MCF 10A (cell line): ENCODE measurements around the gene BOD1. TPM values are rescaled to one million over a fixed set of nuclear protein-coding genes. Genes with fewer than 3 reads are reported as not detected.
"Not testable (repeated sequence)": the region's sequence is repeated elsewhere in the genome, so short reads cannot be mapped to it uniquely, and the experiment has no call there.

ENCODE experiments used
- BruUV-seq: library from RNA; stranded (reverse); fragments of 400-500 nt; replicated peaks from 2 replicates; lab custom pipeline; 2021; lab: Mats Ljungman, UMichigan
- CTCF ChIA-PET: fragments of 300-600 bp; sonication (Branson Sonifier 250); formaldehyde crosslinking; extraction: SDS; loops from one replicate; lab custom pipeline; 2021; ENCODE audit warnings: antibody characterized with exemption, inconsistent platforms; lab: Yijun Ruan, JAX
- POLR2A ChIA-PET: fragments of 300-600, 350-650 bp; sonication (Branson Sonifier 250); formaldehyde crosslinking; extraction: SDS; loops from one replicate; lab custom pipeline; 2020; ENCODE audit warnings: antibody characterized with exemption, inconsistent platforms; lab: Yijun Ruan, JAX
- DNase-seq: peaks from one replicate; pipeline ENCODE4 v3.0.0-alpha.2; 2018; ENCODE audit not compliant: unreplicated experiment
- H3K27ac Mint-ChIP-seq: one replicate; pipeline ENCODE4 v1.8.0; 2022; ENCODE audit warnings: mild to moderate bottlenecking, low read depth, mixed read lengths; ENCODE audit not compliant: unreplicated experiment
- H3K27me3 Mint-ChIP-seq: one replicate; pipeline ENCODE4 v1.8.0; 2022; ENCODE audit warnings: mixed read lengths; ENCODE audit not compliant: insufficient read depth, unreplicated experiment
- H3K36me3 Mint-ChIP-seq: one replicate; pipeline ENCODE4 v1.8.0; 2022; ENCODE audit warnings: mild to moderate bottlenecking, moderate library complexity, mixed read lengths; ENCODE audit not compliant: insufficient read depth, unreplicated experiment
- H3K4me1 Mint-ChIP-seq: one replicate; pipeline ENCODE4 v1.8.0; 2022; ENCODE audit warnings: mixed read lengths; ENCODE audit not compliant: insufficient read depth, unreplicated experiment
- H3K4me3 Mint-ChIP-seq: one replicate; pipeline ENCODE4 v1.8.0; 2022; ENCODE audit warnings: mild to moderate bottlenecking, moderate library complexity, mixed read lengths; ENCODE audit not compliant: unreplicated experiment
- H3K9me3 Mint-ChIP-seq: one replicate; pipeline ENCODE4 v1.8.0; 2022; ENCODE audit warnings: mixed read lengths; ENCODE audit not compliant: unreplicated experiment
- intact Hi-C: fragments of 100-400 bp; cut with micrococcal nuclease; formaldehyde crosslinking; loops from 2 replicates; pipeline ENCODE4 v1.14.1; 2022
- total RNA-seq: library from RNA; stranded (reverse); gene quantifications from 2 replicates; pipeline ENCODE4 v1.2.3, GENCODE V29; 2022
- TF ChIP-seq, protein P1 (sequence below): fragments of 200-600 bp; IDR thresholded peaks from one replicate; pipeline ENCODE4 v1.8.0; 2022; ENCODE audit warnings: antibody characterized with exemption, mild to moderate bottlenecking; ENCODE audit not compliant: unreplicated experiment

Gene BOD1
- total RNA-seq, 1 experiment from 2014 or later = 139 TPM

DNA sequence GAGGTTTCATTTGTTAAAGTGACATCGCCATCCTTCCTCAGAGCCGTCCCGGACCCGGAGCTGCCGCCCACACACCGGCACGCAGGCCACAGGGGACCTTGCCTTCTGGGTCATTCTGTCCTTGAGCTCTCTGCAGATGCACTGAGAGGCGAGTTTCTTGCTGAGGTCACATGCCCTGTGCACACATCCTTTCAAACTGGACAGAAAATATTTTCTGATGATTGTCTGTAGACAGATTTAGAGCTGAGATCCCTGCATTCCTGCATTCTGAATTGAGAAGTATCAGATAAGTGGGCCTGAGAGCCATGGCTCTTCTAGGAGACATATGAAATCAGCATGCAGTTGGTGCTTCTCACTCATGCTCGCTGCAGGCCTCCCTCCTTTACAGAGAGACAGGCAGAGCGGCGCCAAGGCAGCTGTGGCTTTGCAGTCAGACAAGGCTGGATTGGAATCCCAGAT is 25.4 kb downstream of the BOD1 start:
- no peak overlapping the region for H3K4me3 Mint-ChIP-seq
- TF ChIP-seq, protein P1, sequence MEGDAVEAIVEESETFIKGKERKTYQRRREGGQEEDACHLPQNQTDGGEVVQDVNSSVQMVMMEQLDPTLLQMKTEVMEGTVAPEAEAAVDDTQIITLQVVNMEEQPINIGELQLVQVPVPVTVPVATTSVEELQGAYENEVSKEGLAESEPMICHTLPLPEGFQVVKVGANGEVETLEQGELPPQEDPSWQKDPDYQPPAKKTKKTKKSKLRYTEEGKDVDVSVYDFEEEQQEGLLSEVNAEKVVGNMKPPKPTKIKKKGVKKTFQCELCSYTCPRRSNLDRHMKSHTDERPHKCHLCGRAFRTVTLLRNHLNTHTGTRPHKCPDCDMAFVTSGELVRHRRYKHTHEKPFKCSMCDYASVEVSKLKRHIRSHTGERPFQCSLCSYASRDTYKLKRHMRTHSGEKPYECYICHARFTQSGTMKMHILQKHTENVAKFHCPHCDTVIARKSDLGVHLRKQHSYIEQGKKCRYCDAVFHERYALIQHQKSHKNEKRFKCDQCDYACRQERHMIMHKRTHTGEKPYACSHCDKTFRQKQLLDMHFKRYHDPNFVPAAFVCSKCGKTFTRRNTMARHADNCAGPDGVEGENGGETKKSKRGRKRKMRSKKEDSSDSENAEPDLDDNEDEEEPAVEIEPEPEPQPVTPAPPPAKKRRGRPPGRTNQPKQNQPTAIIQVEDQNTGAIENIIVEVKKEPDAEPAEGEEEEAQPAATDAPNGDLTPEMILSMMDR = no peak
- peaks cover 8% of the 10 kb centered on the region for H3K36me3 Mint-ChIP-seq
- intact Hi-C loops = no loop called here
- ChIA-PET CTCF (interaction anchor here (0.6 to 2.2 kb wide), 11 partner anchors 12 to 338 kb away, joined by 3 to 10 read pairs (median 4); no protein-coding TSS in a partner anchor), POLR2A (interaction anchor here (1.2 to 1.6 kb wide), 2 partner anchors 14 to 21 kb away, joined by 4 to 5 read pairs; no protein-coding TSS in a partner anchor)
- no peak for DNase-seq
- no peaks in the 10 kb centered on the region for H3K4me1 Mint-ChIP-seq
- H3K27me3 Mint-ChIP-seq = peaks cover 17% of the 10 kb centered on the region
- no TSS peak for BruUV-seq
- no peak overlapping the region for H3K27ac Mint-ChIP-seq
- peaks cover 32% of the 10 kb centered on the region for H3K9me3 Mint-ChIP-seq

DNA sequence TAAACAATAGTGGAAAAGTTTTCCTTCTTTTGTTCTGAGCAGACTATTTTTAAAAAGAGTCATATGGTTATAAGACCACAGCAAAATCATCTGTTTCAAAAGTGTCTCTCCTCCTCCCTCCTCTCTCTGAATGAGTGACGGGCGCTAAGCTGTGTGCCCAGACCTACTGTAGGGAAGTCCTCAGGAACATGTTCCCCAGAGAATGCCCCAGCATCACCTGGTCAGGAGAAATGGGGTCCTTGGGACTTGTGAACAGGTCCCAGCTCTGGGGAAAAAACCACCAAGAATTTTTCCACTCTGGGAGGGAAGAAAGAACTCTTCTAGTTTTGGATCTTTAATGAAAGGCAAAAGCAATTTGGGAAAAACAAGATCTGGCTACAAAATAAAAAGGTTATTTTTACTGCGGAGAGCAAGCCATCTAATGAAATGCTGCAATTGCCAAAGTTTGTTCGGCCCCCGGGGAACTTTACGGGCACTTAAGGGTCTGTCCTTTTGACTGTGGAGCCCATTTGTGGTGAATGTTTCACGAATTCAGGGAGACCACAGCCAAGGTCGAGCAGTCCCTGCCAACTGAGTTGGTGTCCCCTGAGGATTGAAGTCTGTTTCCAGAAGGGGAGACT is 25.9 kb downstream of the BOD1 start:
- intact Hi-C loops = no loop called here
- Mint-ChIP-seq H3K4me3 (no peak overlapping the region), H3K36me3 (peaks cover 5% of the 10 kb centered on the region), H3K9me3 (peaks cover 32% of the 10 kb centered on the region), H3K27ac (no peak overlapping the region), H3K4me1 (no peaks in the 10 kb centered on the region), H3K27me3 (peaks cover 17% of the 10 kb centered on the region)
- BruUV-seq = no TSS peak
- POLR2A ChIA-PET = interaction anchor here (0.9 to 1.6 kb wide), 3 partner anchors 9 to 22 kb away, joined by 3 to 4 read pairs (median 3); no protein-coding TSS in a partner anchor
- DNase-seq = no peak
- CTCF ChIA-PET = interaction anchor here (0.6 to 2.2 kb wide), 5 partner anchors 19 to 391 kb away, joined by 3 to 10 read pairs (median 4); no protein-coding TSS in a partner anchor
- TF ChIP-seq, protein P1 = no peak

DNA sequence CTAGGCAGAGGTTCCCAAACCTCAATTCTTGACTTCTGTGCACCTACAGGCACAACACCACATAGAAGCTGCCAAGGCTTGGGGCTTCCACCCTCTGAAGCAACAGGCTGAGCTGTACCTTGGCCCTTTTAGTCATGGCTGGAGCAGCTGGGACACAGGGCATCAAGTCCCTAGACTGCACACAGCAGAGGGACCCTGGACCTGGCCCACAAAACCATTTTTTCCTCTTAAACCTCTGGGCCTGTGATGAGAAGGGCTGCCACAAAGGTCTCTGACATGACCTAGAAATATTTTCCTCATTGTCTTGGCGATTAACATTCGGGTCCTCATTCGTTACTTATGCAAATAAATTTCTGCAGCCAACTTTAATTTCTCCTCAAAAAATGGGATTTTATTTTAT is 30.3 kb downstream of the BOD1 start:
- H3K4me1 Mint-ChIP-seq, DNase-seq, POLR2A ChIA-PET, H3K36me3 Mint-ChIP-seq, H3K27ac Mint-ChIP-seq, H3K4me3 Mint-ChIP-seq, BruUV-seq, intact Hi-C loops: not testable (repeated sequence)
- Mint-ChIP-seq H3K27me3 (peaks cover 17% of the 10 kb centered on the region), H3K9me3 (peaks cover 21% of the 10 kb centered on the region)
- CTCF ChIA-PET = interaction anchor here (0.6 kb wide), 1 partner anchor 409 kb away, joined by 3 read pairs; no protein-coding TSS in a partner anchor

DNA sequence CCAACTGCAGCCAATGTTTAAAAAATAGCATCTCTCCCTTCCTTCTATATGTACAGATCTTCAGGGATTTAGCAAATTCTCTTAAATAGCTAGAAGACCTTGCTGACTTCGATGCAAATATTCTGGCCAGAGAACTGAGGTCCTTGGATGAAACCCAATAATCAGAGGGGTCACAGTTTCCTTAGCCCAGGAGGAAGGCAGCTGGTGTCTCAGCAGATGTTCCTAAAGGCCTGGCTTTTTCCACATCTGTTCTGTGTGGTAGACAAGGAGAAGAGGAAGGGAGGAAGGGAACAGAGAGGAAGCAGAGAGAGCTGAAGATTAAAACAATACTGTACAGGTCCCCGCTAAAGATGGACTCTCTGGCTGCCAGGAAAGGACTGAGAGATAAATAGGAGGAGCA is 33.1 kb downstream of the BOD1 start:
- Mint-ChIP-seq H3K27ac (no peak overlapping the region), H3K27me3 (no peaks in the 10 kb centered on the region), H3K4me1 (no peaks in the 10 kb centered on the region), H3K9me3 (peaks cover 26% of the 10 kb centered on the region), H3K36me3 (no peaks in the 10 kb centered on the region), H3K4me3 (no peak overlapping the region)
- no peak for DNase-seq
- ChIA-PET POLR2A (interaction anchor here (1.0 to 1.1 kb wide), 2 partner anchors 10 to 11 kb away, joined by 3 to 4 read pairs; no protein-coding TSS in a partner anchor), CTCF (interaction anchor here (0.7 to 2.9 kb wide), 9 partner anchors 9 to 733 kb away, joined by 3 to 10 read pairs (median 4); no protein-coding TSS in a partner anchor)
- no TSS peak for BruUV-seq
- TF ChIP-seq, protein P1 = no peak
- intact Hi-C loops = no loop called here
